SU-DHL-6 (cell line): ENCODE results near the gene DSCAML1.

Experiments used
- EZH2phosphoT487 ChIP-seq: fragments of 200-600 bp; sonication (generic), shearing (Covaris generic); conservative IDR thresholded peaks from 2 replicates; pipeline ENCODE4 v1.6.1; 2018; ENCODE audit warnings: mild to moderate bottlenecking, antibody characterized with exemption, low read length, moderate library complexity, mixed read lengths
- TF ChIP-seq, protein P1 (sequence below): fragments of 200-600 bp; sonication (generic); IDR thresholded peaks from one replicate; pipeline ENCODE4 v1.5.1; 2017; ENCODE audit warnings: antibody characterized with exemption, mild to moderate bottlenecking, low read length, moderate library complexity; ENCODE audit not compliant: insufficient read depth, poor library complexity, severe bottlenecking

GRCh38 chr11:117658809-117659208 lies 138.2 kb downstream of the DSCAML1 start:
- TF ChIP-seq, protein P1, sequence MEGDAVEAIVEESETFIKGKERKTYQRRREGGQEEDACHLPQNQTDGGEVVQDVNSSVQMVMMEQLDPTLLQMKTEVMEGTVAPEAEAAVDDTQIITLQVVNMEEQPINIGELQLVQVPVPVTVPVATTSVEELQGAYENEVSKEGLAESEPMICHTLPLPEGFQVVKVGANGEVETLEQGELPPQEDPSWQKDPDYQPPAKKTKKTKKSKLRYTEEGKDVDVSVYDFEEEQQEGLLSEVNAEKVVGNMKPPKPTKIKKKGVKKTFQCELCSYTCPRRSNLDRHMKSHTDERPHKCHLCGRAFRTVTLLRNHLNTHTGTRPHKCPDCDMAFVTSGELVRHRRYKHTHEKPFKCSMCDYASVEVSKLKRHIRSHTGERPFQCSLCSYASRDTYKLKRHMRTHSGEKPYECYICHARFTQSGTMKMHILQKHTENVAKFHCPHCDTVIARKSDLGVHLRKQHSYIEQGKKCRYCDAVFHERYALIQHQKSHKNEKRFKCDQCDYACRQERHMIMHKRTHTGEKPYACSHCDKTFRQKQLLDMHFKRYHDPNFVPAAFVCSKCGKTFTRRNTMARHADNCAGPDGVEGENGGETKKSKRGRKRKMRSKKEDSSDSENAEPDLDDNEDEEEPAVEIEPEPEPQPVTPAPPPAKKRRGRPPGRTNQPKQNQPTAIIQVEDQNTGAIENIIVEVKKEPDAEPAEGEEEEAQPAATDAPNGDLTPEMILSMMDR: no peak
- no peak for TF ChIP-seq EZH2phosphoT487
